HG03439 (cell line): ENCODE data around the gene ITGB6.

Experiments used
- ATAC-seq: cut with Tn5 transposase; IDR thresholded peaks from one replicate; pipeline ENCODE4 v1.9.1; 2021; ENCODE audit warnings: mild to moderate bottlenecking, moderate library complexity; ENCODE audit not compliant: unreplicated experiment

Gene ITGB6

DNA sequence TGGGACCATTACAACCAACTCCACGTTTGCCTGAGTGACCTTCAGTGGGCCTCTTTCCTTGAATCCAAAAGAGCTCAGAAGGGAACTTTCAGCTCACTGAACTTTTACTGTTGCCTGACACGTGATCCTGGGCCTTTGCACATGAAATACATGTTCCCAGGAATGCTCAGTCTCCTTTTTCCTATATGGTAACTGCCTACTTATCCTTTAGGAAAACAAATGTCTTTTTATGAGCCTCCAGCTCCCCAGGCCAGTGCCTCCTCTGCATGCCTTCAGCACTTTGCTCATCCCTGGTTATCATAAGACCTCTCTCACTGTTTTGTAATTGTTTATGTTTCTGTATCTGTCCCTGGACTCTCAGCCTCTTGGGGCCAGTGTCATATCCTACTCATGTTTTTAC is 142.7 kb downstream of the ITGB6 start:
- no peak for ATAC-seq

DNA sequence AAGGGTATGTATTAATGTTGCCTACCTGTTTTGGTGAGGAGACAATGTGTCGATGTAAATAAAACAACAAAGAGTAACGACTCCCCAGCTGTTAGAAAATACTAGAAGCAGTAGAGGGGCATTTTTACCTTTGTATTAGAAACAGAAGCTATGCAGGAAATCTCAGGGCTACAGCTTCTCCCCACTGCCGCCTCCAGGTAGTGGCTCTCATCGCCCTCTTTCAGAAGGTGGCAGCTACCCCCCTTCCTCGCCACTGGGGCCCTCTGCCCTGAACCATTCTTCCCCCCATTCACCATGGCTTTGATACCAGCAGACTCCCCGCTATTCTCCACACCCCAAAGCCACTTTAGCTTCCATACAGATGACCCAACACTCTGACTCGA is 144.4 kb downstream of the ITGB6 start:
- ATAC-seq, result no peak

DNA sequence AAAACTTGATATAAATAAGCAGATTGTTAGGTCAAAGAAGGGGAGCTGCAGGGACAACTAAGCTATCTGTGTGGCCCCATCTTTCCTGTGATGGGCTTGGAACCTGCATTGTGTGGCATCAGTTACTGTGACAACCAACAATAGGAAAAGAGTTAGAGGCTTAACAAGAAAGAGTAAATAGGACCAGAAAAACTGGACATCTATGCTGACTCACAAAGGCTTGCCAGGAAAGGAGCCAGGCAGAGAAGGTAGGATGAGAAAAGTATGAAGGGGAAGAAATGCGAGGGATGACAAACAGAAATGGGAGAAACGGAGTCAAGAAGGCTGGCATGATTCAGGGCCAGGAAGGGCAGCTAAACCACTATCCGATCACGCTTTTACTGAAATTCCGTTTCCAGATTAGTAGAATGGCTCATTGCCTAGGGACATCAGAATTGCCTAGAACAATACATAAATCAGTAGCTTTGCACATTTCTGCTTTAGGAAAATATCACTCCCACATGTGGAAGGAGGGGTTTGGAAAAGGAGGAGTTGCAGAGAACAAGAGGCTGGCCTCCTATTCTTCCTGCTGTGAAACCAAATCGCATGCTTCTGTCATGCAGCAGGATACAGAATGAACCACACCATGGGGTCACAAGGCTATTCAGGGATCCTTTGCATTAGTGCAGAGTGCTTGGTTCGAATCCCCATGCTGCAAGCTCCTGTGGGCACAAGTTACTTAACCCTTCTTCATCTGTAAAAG is 144.9 kb downstream of the ITGB6 start:
- ATAC-seq, result no peak

DNA sequence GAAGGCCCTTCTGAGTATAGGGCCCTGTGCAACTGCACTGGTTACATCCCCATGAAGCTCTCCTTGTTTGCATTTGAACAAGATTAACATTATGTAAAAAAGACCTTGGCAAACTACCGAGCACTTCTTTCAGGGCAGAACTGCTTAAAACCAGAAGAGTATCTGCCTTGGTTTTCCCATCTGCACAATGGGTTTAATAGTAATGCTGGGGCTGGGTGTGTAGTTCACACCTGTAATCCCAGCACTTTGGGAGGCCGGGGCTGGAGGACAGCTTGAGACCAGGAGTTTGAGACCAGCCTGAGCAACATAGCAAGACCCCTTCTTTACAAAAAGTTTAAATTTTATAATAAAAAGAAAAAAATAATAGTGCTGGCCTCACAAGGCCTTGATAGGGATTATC is 146.1 kb downstream of the ITGB6 start:
- ATAC-seq, result no peak

DNA sequence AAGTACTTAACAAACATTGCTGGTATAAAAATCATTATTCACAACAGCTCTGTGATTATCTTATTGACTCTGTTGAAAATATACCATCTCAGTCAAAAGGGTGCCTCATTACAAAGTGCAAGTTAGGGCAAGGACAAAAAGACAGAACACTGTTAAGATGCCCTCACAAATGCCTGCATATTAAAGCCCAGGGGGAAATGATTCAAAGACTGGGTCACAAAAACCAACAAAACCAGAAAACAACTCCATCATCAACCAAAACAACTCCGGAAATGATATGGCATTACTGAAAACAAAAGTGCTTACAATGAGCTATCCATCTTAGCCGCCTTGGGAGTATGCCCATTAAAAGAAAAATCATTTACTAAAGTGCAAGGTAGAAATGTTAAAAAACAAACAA is 147.5 kb downstream of the ITGB6 start:
- no peak for ATAC-seq

DNA sequence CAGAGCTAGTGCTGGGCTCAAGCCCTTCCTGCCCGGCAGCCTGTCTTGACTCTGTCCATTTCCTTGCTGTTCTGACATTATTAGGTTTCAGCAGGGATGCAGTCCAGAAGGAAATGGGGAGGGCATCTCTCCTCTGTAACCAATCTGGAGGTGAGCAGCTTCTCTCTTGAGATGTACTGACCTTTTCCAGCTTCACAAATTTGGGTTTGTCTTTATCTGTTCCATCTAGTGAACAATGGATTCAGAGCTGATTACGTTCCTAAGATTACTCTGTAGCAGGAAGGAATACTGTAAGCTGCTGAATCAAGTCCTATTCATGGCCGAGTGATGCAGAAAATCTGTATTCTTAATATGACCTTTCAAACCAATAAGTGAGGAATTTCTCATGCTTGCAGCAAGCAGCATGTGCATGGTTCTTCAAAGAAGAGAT is 148.7 kb downstream of the ITGB6 start:
- no peak for ATAC-seq

DNA sequence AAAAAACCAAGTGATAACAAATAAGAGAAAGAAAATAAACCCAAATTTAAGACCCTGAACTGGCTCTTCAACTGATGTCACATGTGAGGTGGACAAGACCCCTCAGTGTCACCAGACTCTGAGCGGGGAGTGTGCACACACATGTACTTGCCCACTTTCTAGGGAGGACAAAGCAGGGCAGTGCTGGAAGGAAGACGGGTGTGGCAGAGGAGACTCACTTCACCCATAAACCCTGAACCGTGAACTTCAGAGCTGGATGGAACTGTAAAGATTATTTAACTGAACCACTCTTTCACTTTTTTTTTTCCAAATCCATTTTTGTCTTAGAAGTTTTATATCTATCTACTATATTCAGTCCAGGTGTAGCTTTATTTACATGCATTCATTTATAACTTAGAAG is 149.9 kb downstream of the ITGB6 start:
- no peak for ATAC-seq
